Measurements from ENCODE around the gene TRIM2. TPM values are rescaled to one million over a fixed set of nuclear protein-coding genes. Genes with fewer than 3 reads are reported as not detected.
A peak's percentile ranks its signal among the peaks of the same experiment; 100 is the strongest.

The TRIM2 gene
- polyA plus RNA-seq, 1 donor (not counting 4 experiments of a cell fraction or from before 2014, with no cell fraction given), result 10.6 TPM

- Histone ChIP-seq H3K4me3 (ENCODE audit: control insufficient read depth in 2 of 3, extremely low read depth in 1 of 3, insufficient read depth in 2 of 3, low read depth in 1 of 3, low read length in 3 of 3) (no peak overlapping the region), H2AFZ (ENCODE audit: control insufficient read depth, low read length) (no peak overlapping the region), H3K4me2 (ENCODE audit: control insufficient read depth, extremely low read depth, insufficient read depth, low read depth, low read length) (no peak overlapping the region), H3K4me1 (ENCODE audit: control insufficient read depth, extremely low read depth, insufficient read depth, low read length) (peaks cover 13% of the 10 kb centered on the region), H4K20me1 (ENCODE audit: control insufficient read depth, extremely low read depth, insufficient read depth, low read length) (no peaks in the 10 kb centered on the region), H3K9me1 (ENCODE audit: control insufficient read depth, extremely low read depth, insufficient read depth, low read length) (no peaks in the 10 kb centered on the region), H3K27ac (ENCODE audit: control insufficient read depth, insufficient read depth, low read length) (no peak overlapping the region), H3K79me2 (ENCODE audit: control insufficient read depth, insufficient read depth, low read length) (no peaks in the 10 kb centered on the region), H3K9me3 (ENCODE audit: control insufficient read depth, low read depth, low read length) (no peaks in the 10 kb centered on the region), H3K9ac (ENCODE audit: control insufficient read depth, extremely low read depth, insufficient read depth, low read length) (no peak overlapping the region), H3K36me3 (ENCODE audit: control insufficient read depth in 2 of 2, extremely low read depth in 1 of 2, insufficient read depth in 2 of 2, low read length in 2 of 2) (no peaks in the 10 kb centered on the region), H3K27me3 (ENCODE audit: control insufficient read depth, extremely low read depth, insufficient read depth, low read length) (no peaks in the 10 kb centered on the region)
- dilution Hi-C loops (cut with MboI; ENCODE audit: extremely low pct_ligation_motif_present, low sequenced_read_pairs), result no loop called here
- no peak for TF ChIP-seq CTCF (optimal IDR thresholded peaks at IDR 0.05 in 1 of 3, IDR thresholded peaks at IDR 0.05 in 1 of 3, conservative IDR thresholded peaks at IDR 0.05 in 1 of 3; ENCODE audit: extremely low read depth in 1 of 3, insufficient read depth in 2 of 3, low read length in 3 of 3)
- TF ChIP-seq EZH2 (IDR thresholded peaks at IDR 0.05; ENCODE audit: low read length), result no peak
- FAIRE-seq (no peak), DNase-seq (ENCODE audit: low read depth, low spot score) (no peak)
Observed at GRCh38 chr4:153337686-153338085, 133.4 kb downstream of the TRIM2 start.

DNA sequence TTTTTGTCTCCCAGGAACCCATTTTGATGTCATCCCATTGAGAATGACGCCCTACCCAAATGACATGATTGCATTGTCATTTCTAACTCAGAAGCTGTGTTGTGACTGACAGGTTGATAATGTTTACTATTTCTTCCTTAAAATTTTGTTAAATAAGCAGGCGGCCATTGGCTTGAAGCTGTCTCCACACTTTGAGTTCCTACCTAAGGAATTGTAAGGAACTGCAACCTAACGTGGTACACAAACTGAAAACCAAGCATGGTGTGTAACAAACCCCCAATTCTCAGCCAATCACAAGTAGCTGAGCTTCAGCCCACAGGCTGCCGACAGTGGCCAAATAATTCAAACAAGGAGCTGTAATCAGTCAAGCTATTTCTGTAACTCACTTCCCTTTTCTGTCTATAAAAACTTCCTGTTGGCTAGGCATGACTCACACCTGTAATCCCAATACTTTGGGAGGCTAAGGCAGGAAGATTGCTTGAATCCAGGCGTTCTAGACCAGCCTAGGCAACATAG is 137.4 kb downstream of the TRIM2 start:
- peaks cover 15% of the 10 kb centered on the region for H3K4me1 ChIP-seq (ENCODE audit: control insufficient read depth, extremely low read depth, insufficient read depth, low read length)
- no peaks in the 10 kb centered on the region for H4K20me1 ChIP-seq (ENCODE audit: control insufficient read depth, extremely low read depth, insufficient read depth, low read length)
- dilution Hi-C loops (cut with MboI; ENCODE audit: extremely low pct_ligation_motif_present, low sequenced_read_pairs), result no loop called here
- H3K79me2 ChIP-seq (ENCODE audit: control insufficient read depth, insufficient read depth, low read length), result peaks cover 7% of the 10 kb centered on the region
- H3K4me2 ChIP-seq (ENCODE audit: control insufficient read depth, extremely low read depth, insufficient read depth, low read depth, low read length), result peak overlapping the region; percentile 35
- H2AFZ ChIP-seq (ENCODE audit: control insufficient read depth, low read length), result peak overlapping the region; percentile 37
- no peaks in the 10 kb centered on the region for H3K9me3 ChIP-seq (ENCODE audit: control insufficient read depth, low read depth, low read length)
- TF ChIP-seq CTCF (optimal IDR thresholded peaks at IDR 0.05 in 1 of 3, IDR thresholded peaks at IDR 0.05 in 1 of 3, conservative IDR thresholded peaks at IDR 0.05 in 1 of 3; ENCODE audit: extremely low read depth in 1 of 3, insufficient read depth in 2 of 3, low read length in 3 of 3) (no peak), EZH2 (IDR thresholded peaks at IDR 0.05; ENCODE audit: low read length) (no peak)
- no peaks in the 10 kb centered on the region for H3K27me3 ChIP-seq (ENCODE audit: control insufficient read depth, extremely low read depth, insufficient read depth, low read length)
- H3K9me1 ChIP-seq (ENCODE audit: control insufficient read depth, extremely low read depth, insufficient read depth, low read length), result no peaks in the 10 kb centered on the region
- no peak overlapping the region for H3K4me3 ChIP-seq (ENCODE audit: control insufficient read depth in 2 of 3, extremely low read depth in 1 of 3, insufficient read depth in 2 of 3, low read depth in 1 of 3, low read length in 3 of 3)
- DNase-seq (ENCODE audit: low read depth, low spot score), result no peak
- no peaks in the 10 kb centered on the region for H3K36me3 ChIP-seq (ENCODE audit: control insufficient read depth in 2 of 2, extremely low read depth in 1 of 2, insufficient read depth in 2 of 2, low read length in 2 of 2)
- H3K27ac ChIP-seq (ENCODE audit: control insufficient read depth, insufficient read depth, low read length), result no peak overlapping the region
- FAIRE-seq, result peak; percentile 84
- no peak overlapping the region for H3K9ac ChIP-seq (ENCODE audit: control insufficient read depth, extremely low read depth, insufficient read depth, low read length)
